ENCODE results near the gene WDR1.

WDR1 gene

GRCh38 chr4:10040049-10040892, 76.3 kb downstream of the WDR1 start:
- H3K4me3 ChIP-seq (ENCODE audit: control insufficient read depth, low read depth, low read length), result no peak overlapping the region
- TF ChIP-seq CTCF (IDR thresholded peaks at IDR 0.05; ENCODE audit: control insufficient read depth, insufficient read depth, low read depth, low read length, missing control alignments), result no peak
- DNase-seq (ENCODE audit: low read depth), result no peak

GRCh38 chr4:10036807-10037342, 79.7 kb downstream of the WDR1 start:
- no peak overlapping the region for H3K4me3 ChIP-seq (ENCODE audit: control insufficient read depth, low read depth, low read length)
- no peak for TF ChIP-seq CTCF (IDR thresholded peaks at IDR 0.05; ENCODE audit: control insufficient read depth, insufficient read depth, low read depth, low read length, missing control alignments)
- DNase-seq (ENCODE audit: low read depth), result no peak

GRCh38 chr4:10035130-10035529, 81.5 kb downstream of the WDR1 start:
- no peak overlapping the region for H3K4me3 ChIP-seq (ENCODE audit: control insufficient read depth, low read depth, low read length)
- DNase-seq (ENCODE audit: low read depth), result no peak
- no peak for TF ChIP-seq CTCF (IDR thresholded peaks at IDR 0.05; ENCODE audit: control insufficient read depth, insufficient read depth, low read depth, low read length, missing control alignments)

- TF ChIP-seq CTCF (IDR thresholded peaks at IDR 0.05; ENCODE audit: control insufficient read depth, insufficient read depth, low read depth, low read length, missing control alignments), result no peak
These were observed 81.9 kb downstream of the WDR1 start for GRCh38 chr4:10034612-10035104.

GRCh38 chr4:10034136-10034535, 82.5 kb downstream of the WDR1 start:
- no peak for DNase-seq (ENCODE audit: low read depth)
- no peak for TF ChIP-seq CTCF (IDR thresholded peaks at IDR 0.05; ENCODE audit: control insufficient read depth, insufficient read depth, low read depth, low read length, missing control alignments)
- no peak overlapping the region for H3K4me3 ChIP-seq (ENCODE audit: control insufficient read depth, low read depth, low read length)

More at GRCh38 chr4:10034612-10035104, 81.9 kb downstream of the WDR1 start:
- H3K4me3 ChIP-seq (ENCODE audit: control insufficient read depth, low read depth, low read length), result no peak overlapping the region
- no peak for DNase-seq (ENCODE audit: low read depth)

GRCh38 chr4:10033191-10033881, 83.3 kb downstream of the WDR1 start:
- no peak for TF ChIP-seq CTCF (IDR thresholded peaks at IDR 0.05; ENCODE audit: control insufficient read depth, insufficient read depth, low read depth, low read length, missing control alignments)
- DNase-seq (ENCODE audit: low read depth), result no peak
- H3K4me3 ChIP-seq (ENCODE audit: control insufficient read depth, low read depth, low read length), result no peak overlapping the region

Data from AG09309 (cell line).